Dermis microvascular lymphatic vessel endothelial cell (primary cell): ENCODE data around the gene PCBP1. TPM values are rescaled to one million over a fixed set of nuclear protein-coding genes. Genes with fewer than 3 reads are reported as not detected.
"Not testable (repeated sequence)": the region's sequence is repeated elsewhere in the genome, so short reads cannot be mapped to it uniquely, and the experiment has no call there.

ENCODE experiments used
- DNase-seq, 2 donors: peaks; one replicate each; pipeline versions ENCODE4 v3.0.0 to v3.0.0-alpha.2; 2010; ENCODE audit warnings: low read depth in 2 of 2
- total RNA-seq: library from RNA; depleted of rRNA; stranded (reverse); fragments of >200 nt; gene quantifications from 2 replicates; pipeline ENCODE4 v1.2.1, GENCODE V29; 2014

The PCBP1 gene
- total RNA-seq = 35.3 and 71.7 TPM in 2 replicates

DNA sequence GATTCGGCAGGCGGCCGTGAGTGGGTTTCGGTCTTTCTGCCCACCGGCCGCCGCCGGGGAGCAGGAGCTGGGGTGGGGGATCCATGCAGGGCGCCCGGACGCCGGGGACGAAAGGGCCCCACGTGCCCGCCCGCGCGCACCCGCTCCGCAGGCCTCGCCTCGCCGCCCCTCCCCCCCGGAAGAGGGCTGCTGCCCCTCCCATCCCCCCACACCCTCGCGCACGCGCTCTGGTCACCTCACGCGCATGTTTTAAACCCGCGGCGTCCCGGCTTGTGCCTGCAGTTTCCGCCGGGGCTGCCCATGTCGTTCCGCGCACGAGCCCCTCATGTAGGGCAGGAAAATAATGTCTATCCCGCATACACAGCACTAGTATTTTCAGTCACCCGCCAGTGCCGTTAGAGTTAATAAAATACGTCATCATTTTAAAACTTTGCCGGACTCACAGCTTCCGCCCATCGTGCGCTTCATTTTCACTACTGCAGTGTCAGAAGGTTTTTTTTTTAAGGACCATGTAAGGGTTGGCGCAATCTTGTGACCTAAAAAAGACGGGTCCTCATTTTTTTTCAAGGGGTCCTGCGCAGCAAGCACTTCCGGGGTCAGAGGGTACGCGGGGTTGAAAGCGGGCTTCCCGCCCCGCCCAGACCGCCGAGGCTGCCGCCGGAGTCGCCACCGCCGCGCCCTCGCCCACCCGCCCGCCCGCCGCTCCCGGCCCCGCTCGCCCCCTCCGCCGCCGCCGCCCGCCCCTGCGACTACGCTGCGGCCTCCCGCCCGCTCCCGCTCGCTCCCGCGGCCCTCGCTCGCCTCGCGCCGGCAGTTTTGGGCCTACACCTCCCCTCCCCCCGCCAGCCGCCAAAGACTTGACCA is at the start of gene PCBP1:
Gene PCBP1, plus strand, starts transcription at position 640 of the 864 bp plus-strand sequence. CDS start 267 bp downstream, outside the sequence.
- peak; percentile 92 to 94 for DNase-seq

DNA sequence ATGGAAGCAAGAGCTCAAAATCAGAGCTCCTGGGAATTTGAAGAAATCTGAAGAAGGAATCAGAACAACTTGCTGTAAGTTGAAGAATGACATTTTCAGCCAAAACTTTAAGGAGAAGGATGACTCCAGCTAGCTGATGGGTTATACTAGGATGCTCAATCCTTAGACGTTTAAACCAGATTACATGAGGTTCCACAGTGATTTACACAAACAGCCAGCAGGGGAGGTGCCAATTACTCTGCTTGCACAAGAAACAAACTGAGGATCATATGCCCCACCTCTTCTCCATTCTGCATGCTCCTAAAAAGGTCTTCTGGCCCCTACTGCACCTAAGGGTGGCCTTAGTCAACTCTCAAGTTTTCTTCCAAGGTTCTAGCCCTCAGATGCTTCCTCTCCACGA is 47.9 kb upstream of the PCBP1 start:
- DNase-seq = no peak

DNA sequence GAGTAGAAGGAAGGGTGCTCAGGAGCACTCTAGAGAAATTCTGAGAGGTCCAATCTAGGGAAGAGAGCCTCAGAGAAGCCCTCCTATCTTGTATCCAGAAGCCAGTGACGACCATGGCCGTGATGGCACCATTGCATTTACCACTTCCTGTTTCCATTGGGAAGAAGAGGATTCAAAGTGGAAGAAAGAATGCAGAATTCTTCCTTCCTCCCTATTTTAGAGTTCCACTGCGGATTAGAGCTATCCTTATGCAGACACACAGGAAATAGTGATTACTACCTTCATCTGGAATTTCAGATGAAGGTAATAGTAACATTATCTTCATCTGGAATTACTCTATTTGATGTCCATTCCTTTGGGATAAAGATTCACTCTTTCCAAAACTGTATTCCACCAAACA is 45.6 kb upstream of the PCBP1 start:
- DNase-seq = no peak

DNA sequence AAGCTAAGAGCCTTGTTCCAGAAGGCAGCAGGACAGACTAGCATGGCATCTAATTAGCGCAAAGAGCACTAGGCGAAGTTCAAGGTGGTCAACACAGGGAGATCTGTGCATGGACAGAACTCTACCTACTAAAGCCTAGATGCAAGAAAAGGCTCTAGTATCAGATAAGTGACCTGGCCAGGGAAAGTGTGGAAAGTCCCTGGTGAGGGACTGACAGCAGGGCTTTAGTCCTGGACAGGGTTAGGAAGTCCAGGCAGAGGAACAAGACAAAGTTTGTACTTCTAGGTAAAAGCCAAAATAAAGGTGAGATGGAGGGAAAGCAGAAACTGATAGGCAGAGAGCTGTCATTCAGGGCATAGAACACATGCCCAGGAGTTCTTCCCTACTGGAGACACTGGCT is 45.0 kb upstream of the PCBP1 start:
- DNase-seq = no peak

DNA sequence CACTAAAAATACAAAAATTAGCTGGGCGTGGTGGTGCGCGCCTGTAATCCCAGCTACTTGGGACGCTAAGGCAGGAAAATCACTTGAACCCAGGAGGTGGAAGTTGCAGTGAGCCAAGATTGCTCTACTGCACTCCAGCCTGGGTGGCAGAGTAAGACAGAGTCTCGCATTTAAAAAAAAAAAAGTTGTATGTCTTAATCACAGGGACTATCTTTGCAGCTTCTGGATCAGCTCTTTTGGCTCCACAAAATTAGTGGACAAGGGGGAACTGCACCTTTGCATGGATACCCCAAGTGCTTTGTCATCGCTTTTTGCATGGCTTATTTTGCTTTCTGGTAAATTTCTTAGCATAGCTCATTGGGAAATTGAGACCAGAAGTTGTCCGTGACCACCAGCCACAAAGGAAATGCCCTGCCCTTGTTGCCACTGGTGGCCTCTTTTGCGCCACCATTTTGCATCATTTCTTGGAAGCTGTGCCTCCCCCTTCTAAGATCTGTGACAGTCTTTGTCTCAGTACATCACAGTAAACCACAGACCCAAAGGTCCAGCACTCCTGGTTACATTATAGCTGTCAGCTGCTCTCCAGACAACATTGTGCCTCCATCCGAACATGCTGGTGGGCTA is 43.9 kb upstream of the PCBP1 start:
- no peak for DNase-seq

DNA sequence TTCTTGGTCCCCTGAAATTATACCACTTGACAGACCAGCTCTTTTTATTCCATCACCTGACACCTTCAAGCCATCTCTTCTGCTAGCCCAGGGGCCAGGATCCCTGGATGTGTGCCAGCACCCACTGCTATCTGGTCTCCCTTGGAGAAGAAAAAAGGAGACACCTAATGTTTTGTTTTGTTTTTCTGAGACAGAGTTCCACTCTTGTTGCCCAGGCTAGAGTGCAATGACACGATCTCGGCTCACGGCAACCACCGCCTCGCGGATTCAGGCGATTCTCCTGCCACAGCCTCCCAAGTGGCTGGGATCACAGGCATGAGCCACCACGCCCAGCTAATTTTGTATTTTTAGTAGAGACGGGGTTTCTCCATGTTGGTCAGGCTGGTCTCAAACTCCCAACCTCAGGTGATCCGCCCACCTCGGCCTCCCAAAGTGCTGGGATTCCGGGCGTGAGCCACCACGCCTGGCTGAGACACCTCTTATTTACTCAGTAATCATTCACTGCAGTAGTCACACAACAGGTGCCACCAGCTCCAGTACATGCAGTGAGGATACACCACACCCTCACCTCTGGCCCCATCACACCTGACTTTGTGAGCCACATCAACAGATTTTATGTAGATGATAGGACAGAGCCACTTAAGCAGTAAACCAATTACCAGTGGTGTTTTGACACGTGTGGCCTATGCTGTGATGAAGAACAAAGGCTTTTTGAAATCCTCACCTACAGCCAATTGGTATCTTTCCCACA is 42.8 kb upstream of the PCBP1 start:
- no peak for DNase-seq

DNA sequence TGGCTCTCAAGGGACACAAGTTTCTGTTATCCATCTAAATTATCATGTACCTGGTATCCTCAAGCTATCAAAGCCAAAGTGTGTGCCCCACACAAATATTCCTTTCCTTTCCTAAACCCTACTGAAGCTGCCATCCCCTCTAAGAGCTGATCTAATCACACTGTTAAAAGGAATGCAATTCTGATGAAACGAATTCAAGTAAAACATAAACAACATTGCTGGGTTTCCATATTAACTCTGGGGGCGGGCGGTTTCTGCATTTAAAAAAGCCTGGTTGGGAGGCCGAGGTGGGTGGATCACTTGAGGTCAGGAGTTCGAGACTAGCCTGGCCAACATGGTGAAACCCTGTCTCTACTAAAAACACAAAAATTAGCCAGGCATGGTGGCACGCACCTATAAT is 41.9 kb upstream of the PCBP1 start:
- no peak for DNase-seq

DNA sequence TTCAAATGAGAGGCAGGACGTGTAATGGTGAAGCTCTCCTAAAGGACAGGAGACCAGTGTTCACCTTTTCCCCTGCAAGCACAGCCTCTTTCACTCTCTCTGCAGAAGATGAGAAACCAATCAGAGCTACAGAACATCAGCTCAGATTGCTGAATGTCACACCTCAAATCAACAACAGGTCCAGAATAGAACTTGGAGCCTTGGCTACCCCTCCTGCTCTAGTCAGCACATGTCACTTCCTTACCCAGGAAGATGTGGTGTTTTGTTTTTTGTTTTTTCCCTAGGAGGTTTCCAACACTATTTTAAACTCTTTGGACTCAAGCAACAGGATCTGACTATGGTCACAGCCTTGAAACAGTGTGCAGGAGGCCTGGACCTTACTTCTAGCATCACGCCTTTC is 41.3 kb upstream of the PCBP1 start:
- DNase-seq = peak in 1 of 2 donors; percentile 8

DNA sequence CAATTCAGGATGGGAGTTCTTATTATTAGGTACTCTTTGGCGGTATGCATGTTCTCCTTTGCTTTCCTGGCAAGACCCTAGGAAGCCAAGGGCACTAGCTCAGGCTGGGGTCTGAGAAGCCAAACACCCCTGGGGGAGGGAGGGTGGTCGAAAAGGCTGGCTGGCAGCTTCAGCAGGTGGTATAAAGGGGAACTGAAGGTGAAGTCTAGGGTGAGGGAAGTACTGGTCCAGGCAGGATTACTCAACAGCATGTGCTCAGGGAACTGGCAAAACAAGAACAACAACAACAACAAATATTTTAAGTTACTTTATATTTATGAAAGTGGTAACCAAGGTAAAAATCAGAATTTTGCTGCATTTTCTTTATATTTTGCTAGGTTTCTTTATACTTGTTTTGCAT is 40.7 kb upstream of the PCBP1 start:
- DNase-seq = no peak

DNA sequence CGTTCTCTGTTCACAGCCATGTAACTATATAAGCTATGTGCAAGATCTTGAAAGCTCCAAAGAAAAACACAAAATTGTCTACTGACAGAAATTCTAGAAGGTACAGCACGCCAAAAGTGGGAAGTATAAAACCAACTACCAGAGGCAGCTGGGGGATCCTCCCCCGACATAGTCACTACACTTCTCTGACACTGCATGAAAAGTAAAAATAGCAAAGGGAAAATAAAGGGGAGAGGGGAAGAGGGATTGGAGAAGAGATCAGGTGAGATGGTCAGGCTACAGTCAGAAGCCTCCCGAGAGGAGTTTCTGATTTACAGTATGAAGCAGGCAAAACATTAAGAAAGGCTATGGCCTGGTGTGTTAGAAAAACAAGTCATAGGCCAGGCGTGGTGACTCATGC is 39.8 kb upstream of the PCBP1 start:
- DNase-seq = no peak

DNA sequence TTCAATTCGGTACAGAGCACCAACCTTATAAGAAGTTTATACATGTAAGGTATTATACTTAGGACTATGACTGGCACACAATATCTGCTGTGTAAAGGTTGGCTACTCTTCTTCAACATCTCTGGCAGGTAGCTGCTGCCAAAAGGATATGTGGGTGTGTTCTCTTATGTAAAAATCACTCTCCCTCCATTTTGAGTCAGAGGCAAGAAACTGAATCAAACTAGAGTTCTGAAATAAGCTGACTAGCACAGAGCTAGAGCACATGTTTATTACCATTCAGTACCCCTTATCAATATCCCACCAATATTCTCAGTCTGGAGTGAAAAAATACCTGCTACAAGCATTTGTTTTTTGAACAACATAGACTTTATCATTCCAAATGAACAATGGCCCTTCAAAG is 38.0 kb upstream of the PCBP1 start:
- DNase-seq = no peak

DNA sequence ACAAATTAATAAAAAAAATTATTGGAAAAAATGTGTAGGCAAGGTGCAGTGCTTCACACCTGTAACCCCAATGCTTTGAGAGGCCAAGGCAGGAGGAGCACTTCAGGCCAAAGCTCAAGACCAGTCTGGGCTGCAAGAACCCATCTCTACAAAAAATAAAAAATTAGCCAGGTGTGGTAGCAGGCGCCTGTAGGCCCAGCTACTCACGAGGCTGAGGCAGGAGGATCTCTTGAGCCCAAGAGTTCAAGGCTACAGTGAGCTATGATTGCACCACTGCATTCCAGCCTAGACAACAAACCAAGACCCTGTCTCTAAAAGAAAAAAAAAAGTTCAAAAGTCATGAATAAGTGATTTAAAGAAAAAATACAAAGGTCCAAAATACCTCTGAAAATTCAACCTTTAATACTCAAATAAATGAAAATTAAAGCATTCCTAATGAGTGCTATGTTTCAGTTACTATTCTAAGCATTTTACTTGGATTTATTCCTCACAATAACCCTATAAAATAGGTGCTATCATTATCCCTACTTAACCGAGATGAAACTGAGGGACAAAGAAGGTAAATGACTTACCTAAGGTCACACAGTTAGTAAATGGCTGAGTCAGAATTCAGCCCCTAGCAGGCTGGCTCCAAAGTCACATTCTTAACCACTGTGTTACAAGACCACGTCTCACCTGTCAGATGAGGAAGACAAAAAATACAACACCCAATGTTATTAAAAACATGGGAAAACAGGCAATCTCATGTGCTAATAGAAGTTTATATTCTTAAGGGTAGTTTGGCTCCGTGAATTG is 36.4 kb upstream of the PCBP1 start:
- DNase-seq = no peak

DNA sequence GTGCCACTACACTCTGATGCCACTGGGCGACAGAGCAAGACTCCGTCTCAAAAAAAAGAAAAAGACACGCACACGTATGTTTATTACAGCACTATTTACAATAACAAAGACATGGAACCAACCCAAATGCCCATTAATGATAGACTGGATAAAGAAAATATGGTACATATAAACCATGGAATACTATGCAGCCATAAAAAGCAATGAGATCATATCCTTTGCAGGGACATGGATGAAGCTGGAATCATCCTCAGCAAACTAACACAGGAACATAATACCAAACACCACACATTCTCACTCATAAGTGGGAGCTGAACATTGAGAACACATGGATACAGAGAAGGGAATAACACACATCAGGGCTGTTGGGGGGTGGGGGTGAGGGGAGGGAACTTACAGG is 32.0 kb upstream of the PCBP1 start:
- not testable (repeated sequence) for DNase-seq

DNA sequence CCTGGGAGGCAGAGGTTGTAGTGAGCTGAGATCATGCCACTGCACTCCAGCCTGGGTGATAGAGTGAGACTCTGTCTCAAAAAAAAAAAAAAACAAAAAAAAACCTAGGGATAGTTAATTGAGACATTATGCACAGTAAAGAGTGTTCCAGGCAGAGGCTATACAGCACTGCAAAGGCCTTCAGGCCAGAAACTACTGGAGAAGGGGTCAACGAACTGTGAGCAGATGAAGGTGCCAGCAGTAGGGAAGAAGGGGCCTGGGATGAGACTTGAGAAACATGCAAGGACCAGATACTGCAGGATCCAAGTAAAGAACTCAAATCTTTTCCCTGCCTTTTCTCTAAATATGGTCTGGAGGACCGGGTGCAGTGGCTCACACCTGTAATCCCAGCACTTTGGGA is 26.0 kb upstream of the PCBP1 start:
- DNase-seq = no peak

DNA sequence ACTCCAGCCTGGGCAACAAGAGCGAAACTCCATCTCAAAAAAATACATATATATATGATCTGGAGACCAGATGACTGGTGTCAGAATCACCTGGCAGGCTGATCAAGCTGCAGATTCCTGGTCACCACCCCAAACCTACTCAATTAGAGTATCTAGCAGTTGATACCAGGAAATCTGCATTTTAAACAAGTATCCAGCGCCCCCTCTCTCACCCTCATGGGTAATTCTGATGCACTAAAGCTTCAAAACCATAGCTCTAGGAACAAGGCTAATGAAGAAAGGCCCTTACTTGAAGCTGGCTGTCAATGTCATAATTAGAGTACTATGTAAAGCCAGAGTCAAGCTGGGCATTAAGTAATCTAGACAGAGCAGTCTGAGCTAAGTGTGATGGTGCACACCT is 25.0 kb upstream of the PCBP1 start:
- no peak for DNase-seq

DNA sequence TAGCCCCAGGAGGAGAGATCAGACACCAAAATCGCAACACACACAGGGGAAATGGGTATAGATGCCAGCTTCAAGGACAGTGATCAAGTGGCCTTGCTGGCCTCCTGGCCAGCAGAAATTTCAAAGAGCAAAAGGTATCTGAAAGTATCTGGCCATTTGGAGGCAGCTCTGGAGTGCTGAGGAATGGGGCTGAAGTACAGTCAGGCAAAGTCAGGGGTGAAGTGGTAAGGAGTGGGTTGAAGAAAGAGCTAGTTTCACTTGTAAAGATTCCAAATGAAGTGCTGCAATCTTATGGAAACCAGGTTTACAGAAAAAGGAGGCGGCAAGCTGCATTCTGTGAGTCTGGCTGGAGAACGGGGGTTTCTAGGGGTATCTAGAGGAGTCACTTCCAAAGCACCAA is 19.2 kb upstream of the PCBP1 start:
- no peak for DNase-seq

DNA sequence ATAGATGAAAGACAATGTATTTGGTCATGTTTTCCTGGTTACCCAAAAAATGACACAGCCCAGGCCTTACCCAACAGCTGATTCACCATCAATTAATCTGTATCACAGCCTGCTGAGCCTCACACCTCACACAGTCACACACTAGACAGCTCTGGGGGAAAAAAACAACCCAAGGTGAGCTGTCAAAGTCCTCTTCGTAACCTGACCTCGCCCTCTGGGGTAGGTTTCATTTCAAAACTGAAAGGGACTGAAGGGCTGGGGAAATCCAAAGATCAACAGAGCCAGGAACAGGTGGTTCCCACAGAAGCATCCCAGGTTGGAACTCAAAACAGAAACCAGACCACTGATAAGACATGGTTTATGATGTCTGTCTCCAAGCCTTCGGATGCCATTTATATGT is 18.2 kb upstream of the PCBP1 start:
- DNase-seq = no peak

DNA sequence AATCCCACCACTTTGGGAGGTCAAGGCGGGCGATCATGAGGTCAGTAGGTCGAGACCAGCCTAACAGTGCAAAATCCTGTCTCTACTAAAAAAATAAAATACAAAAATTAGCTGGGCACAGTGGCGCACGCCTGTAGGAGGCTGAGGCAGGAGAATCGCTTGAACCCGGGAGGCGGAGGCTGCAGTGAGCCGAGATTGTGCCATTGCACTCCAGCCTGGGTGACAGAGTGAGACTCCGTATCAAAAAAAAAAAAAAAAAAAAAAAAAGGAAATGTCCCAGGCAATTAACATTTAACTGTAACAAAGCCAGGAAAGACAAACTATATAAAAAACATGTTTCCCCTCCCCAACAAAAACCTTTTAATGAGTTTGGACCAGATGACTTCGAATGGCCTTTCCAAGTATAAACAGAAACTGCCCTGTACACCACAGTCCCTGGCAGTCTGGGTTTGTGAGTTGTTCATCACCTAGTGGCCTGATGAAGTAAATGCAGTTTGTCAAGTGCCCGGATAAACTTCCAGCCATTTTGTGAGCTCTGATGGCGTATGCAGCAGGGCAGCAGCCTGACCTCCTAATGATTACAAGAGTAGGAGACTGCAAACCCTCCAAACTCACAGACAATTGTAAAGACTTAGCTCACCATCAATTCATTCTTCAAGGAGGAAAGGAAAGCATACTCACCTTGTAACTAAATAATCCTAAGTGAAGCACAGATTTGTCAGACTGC is 16.6 kb upstream of the PCBP1 start:
- DNase-seq = peak; percentile 91 to 93

DNA sequence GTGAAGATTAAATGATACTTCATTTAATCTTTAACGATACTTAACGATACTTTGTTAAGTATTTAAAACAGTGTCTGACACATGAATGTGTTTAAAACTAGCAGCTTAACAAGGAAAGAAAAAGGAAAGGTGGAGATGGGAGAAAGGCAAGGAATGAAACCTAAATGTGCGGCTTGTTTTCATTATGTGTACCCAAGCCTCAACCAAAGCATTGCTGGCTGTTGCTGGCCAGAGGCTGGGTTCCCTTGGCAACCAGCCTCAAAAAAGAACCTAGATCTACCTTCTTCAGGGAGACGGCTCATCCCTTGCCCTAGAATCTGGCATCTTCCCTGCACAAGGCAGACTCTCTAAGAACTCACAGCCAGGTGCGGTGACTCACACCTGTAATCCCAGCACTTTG is 13.8 kb upstream of the PCBP1 start:
- no peak for DNase-seq

DNA sequence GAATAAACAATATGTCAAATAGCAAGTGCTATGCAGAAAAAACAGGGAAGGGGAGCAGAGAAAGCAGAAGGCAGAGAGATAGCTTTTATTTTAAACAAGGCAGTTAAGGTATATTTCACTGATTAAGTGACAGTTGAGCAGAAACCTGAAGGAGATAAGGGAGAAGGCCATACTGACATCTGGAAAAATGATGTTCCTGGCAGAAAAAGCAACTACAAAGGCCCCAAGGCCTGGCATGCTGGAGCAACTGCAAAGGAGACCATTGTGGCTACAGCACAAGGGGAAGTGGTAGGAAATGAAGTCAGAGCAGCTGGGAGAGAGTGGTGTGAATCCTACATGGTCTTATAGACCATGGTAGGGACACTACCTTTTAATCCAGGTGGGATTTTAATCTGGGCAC is 8.9 kb upstream of the PCBP1 start:
- DNase-seq = peak in 1 of 2 donors; percentile 18

DNA sequence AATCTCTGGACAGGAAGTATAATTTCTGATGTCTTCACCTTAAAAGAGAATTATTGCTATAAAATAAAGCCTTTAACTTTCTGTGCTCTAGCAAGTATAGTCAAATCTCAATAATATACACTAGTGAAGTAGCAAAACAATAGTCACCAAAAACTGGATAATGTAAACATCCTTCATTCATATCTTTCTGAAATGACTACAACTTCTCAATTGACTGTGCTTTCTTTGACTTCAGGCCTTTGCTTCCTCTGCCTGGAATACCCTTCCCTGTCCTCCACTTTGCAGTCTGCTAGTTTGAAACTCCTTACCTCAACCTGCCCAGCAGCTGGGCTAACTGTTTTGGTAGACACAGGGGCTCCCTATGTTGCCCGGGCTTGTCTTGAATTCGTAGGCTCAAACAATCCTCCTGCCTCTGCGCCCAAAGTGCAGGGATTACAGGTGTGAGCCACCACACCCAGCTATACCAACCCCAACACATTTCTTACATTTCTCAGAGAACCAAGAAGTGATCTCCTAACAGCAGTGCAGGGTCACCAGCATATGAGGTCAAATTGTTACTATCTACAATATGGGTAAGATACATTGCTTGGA is 6.6 kb upstream of the PCBP1 start:
- no peak for DNase-seq
